Ovary (tissue), 9 donors: ENCODE results near the gene SH3BP5L. TPM values are rescaled to one million over a fixed set of nuclear protein-coding genes. Genes with fewer than 3 reads are reported as not detected.
"Not testable (repeated sequence)": the region's sequence is repeated elsewhere in the genome, so short reads cannot be mapped to it uniquely, and the experiment has no call there.

Experiments used
- DNase-seq, 5 donors: peaks; one replicate each; pipeline ENCODE4 v3.0.0-alpha.2; 2019 to 2020
- H3K27ac ChIP-seq, 2 donors: fragments of 200-600 bp; one replicate each; pipeline versions ENCODE4 v1.5.1 to v1.8.0; 2019 to 2022
- H3K27me3 ChIP-seq: fragments of 200-600 bp; one replicate; pipeline ENCODE4 v1.8.0; 2022
- H3K36me3 ChIP-seq: fragments of 200-600 bp; sonication (generic); one replicate; pipeline ENCODE4 v1.5.1; 2019
- H3K4me1 ChIP-seq: one replicate; pipeline ENCODE4 v1.8.1; 2013; ENCODE audit warnings: mild to moderate bottlenecking, moderate library complexity; ENCODE audit not compliant: insufficient read depth
- H3K4me3 ChIP-seq: fragments of 200-600 bp; sonication (generic); one replicate; pipeline ENCODE4 v1.5.1; 2017
- H3K9me3 ChIP-seq, 2 donors: fragments of 200-600 bp in 1 of 2; sonication (generic) in 1 of 2; one replicate each; pipeline versions ENCODE4 v1.5.1 to v1.8.1; 2013 to 2019; ENCODE audit warnings: mild to moderate bottlenecking in 1 of 2, moderate library complexity in 1 of 2
- CTCF ChIP-seq, 3 donors: fragments of 450-650 bp in 2 of 3; fragments of 200-600 bp in 1 of 3; IDR thresholded peaks; one replicate each; pipeline versions ENCODE4 v1.5.1 to v1.8.0; 2016 to 2022; ENCODE audit warnings: antibody characterized with exemption in 3 of 3, mild to moderate bottlenecking in 1 of 3
- EP300 ChIP-seq: sonication (generic); formaldehyde crosslinking; IDR thresholded peaks from one replicate; pipeline ENCODE4 v1.6.1; 2017; ENCODE audit warnings: antibody characterized with exemption
- POLR2A ChIP-seq: fragments of 450-650 bp; IDR thresholded peaks from one replicate; pipeline ENCODE4 v1.6.1; 2017; ENCODE audit warnings: antibody characterized with exemption, mild to moderate bottlenecking, moderate library complexity
- WGBS, 3 donors: extraction: QIAGEN DNeasy Blood & Tissue Kit in 1 of 3; methylation state at CpG; one replicate each; pipeline versions ENCODE4 v1.1.5 to v1.1.7; 2013 to 2017; 5-methylcytosine and 5-hydroxymethylcytosine counted together
- intact Hi-C, 4 donors: fragments of 100-400 bp; cut with DNase I; formaldehyde crosslinking; loops; one replicate each; pipeline versions ENCODE4 v1.11.0 to v1.15.1; 2022 to 2023
- polyA plus RNA-seq, 2 donors: library from polyadenylated mRNA; stranded (reverse); fragments of 200-250 nt in 1 of 2; fragments of 350-450 nt in 1 of 2; fragmentation: Illumina TruSeq in 1 of 2; extraction: RNeasy Lipid Tissue Mini Kit (QIAGEN cat#74804) in 1 of 2; gene quantifications; one replicate each; pipeline ENCODE4 v1.2.3, GENCODE V29; 2013 to 2014
- total RNA-seq, 7 donors: library from RNA; depleted of rRNA in 2 of 7; stranded (reverse); fragments of >200 nt in 2 of 7; fragmentation: NEBNext Ultra II Directional in 3 of 7; extraction: Animal tissue kit (Norgen Biotek cat#: 25700) in 3 of 7; gene quantifications; one replicate each; pipeline versions ENCODE4 v1.1.0 to v1.2.4, GENCODE V29; 2016 to 2023
- donor health status: DM: no; HTN: no; CAD: no; lungs with moderate emphysema.
- donor health status: DM: no; HTN: no; CAD: no.
- donor health status: Bipolar disorder and iron deficiency.
- donor health status: DM: yes; HTN: yes; CAD: no.
- donor health status: DM: no; HTN: no; CAD: no.
- donor health status: DM: yes; HTN: yes; CAD: no.

The SH3BP5L gene
- total and polyA plus RNA-seq, 9 donors: 8.1 to 16.8 (median 13.8) TPM

GRCh38 chr1:248791010-248791409 is 34.7 kb downstream of the SH3BP5L start:
- Histone ChIP-seq H3K9me3 (no peaks in the 10 kb centered on the region), H3K4me3 (no peak overlapping the region), H3K4me1 (no peaks in the 10 kb centered on the region), H3K36me3 (no peaks in the 10 kb centered on the region), H3K27me3 (no peaks in the 10 kb centered on the region), H3K27ac (no peak overlapping the region)
- DNase-seq: no peak
- TF ChIP-seq EP300 (no peak), POLR2A (no peak), CTCF (IDR thresholded peaks at IDR 0.05) (no peak)
- intact Hi-C loops: no loop called here
- 80 to 89% (median 86%) methylated on average over 4 of the region's 4 CpGs for WGBS, 3 donors

GRCh38 chr1:248790456-248790855 is 35.3 kb downstream of the SH3BP5L start:
- DNase-seq: no peak
- Histone ChIP-seq H3K4me1 (no peaks in the 10 kb centered on the region), H3K27ac (no peak overlapping the region), H3K27me3 (no peaks in the 10 kb centered on the region), H3K4me3 (no peak overlapping the region), H3K36me3 (no peaks in the 10 kb centered on the region), H3K9me3 (no peaks in the 10 kb centered on the region)
- TF ChIP-seq EP300 (no peak), POLR2A (no peak), CTCF (IDR thresholded peaks at IDR 0.05) (no peak)
- WGBS, 3 donors: 77 to 81% (median 80%) methylated on average over 5 of the region's 5 CpGs
- intact Hi-C loops: no loop called here

- WGBS, 3 donors: 56 to 80% (median 70%) methylated on average over 2 of the region's 2 CpGs
- H3K27me3 ChIP-seq, H3K9me3 ChIP-seq, DNase-seq, H3K27ac ChIP-seq, H3K36me3 ChIP-seq, H3K4me3 ChIP-seq, intact Hi-C loops, H3K4me1 ChIP-seq: not testable (repeated sequence)
Observed at GRCh38 chr1:248789337-248789736, 36.4 kb downstream of the SH3BP5L start.

- Histone ChIP-seq H3K4me1 (no peaks in the 10 kb centered on the region), H3K4me3 (no peak overlapping the region), H3K36me3 (no peaks in the 10 kb centered on the region), H3K27ac (no peak overlapping the region), H3K27me3 (no peaks in the 10 kb centered on the region), H3K9me3 (no peaks in the 10 kb centered on the region)
- 78 to 81% (median 78%) methylated on average over 3 of the region's 3 CpGs for WGBS, 3 donors
- intact Hi-C loops: no loop called here
- no peak for DNase-seq
- TF ChIP-seq CTCF (IDR thresholded peaks at IDR 0.05) (no peak), POLR2A (no peak), EP300 (no peak)
Observed at GRCh38 chr1:248788327-248788726, 37.4 kb downstream of the SH3BP5L start.

- H3K4me3 ChIP-seq: no peak overlapping the region
- H3K4me1 ChIP-seq: no peaks in the 10 kb centered on the region
- no peaks in the 10 kb centered on the region for H3K27me3 ChIP-seq
- H3K9me3 ChIP-seq: no peaks in the 10 kb centered on the region
- H3K27ac ChIP-seq: no peak overlapping the region
- no peak for DNase-seq
- WGBS, 3 donors: 81 to 87% (median 84%) methylated on average over 4 of the region's 4 CpGs
- H3K36me3 ChIP-seq: no peaks in the 10 kb centered on the region
- intact Hi-C loops: no loop called here
- TF ChIP-seq CTCF (IDR thresholded peaks at IDR 0.05): no peak
- TF ChIP-seq EP300: no peak
Observed at GRCh38 chr1:248787430-248787829, 38.3 kb downstream of the SH3BP5L start.
